ENCODE data around the gene SAMSN1.

- TF ChIP-seq, protein P1, sequence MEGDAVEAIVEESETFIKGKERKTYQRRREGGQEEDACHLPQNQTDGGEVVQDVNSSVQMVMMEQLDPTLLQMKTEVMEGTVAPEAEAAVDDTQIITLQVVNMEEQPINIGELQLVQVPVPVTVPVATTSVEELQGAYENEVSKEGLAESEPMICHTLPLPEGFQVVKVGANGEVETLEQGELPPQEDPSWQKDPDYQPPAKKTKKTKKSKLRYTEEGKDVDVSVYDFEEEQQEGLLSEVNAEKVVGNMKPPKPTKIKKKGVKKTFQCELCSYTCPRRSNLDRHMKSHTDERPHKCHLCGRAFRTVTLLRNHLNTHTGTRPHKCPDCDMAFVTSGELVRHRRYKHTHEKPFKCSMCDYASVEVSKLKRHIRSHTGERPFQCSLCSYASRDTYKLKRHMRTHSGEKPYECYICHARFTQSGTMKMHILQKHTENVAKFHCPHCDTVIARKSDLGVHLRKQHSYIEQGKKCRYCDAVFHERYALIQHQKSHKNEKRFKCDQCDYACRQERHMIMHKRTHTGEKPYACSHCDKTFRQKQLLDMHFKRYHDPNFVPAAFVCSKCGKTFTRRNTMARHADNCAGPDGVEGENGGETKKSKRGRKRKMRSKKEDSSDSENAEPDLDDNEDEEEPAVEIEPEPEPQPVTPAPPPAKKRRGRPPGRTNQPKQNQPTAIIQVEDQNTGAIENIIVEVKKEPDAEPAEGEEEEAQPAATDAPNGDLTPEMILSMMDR (IDR thresholded peaks at IDR 0.05; ENCODE audit: low read depth, low read length): no peak
- no peak for TF ChIP-seq MYC (IDR thresholded peaks at IDR 0.05; ENCODE audit: low read depth, low read length)
- TF ChIP-seq POLR2A (IDR thresholded peaks at IDR 0.05; ENCODE audit: extremely low read depth, insufficient read length): no peak
These were observed 27.1 kb downstream of the SAMSN1 start for GRCh38 chr21:14519000-14519399.

Measured in NB4 (cell line).